ENCODE data around the gene ORM1.

ORM1 gene

DNA sequence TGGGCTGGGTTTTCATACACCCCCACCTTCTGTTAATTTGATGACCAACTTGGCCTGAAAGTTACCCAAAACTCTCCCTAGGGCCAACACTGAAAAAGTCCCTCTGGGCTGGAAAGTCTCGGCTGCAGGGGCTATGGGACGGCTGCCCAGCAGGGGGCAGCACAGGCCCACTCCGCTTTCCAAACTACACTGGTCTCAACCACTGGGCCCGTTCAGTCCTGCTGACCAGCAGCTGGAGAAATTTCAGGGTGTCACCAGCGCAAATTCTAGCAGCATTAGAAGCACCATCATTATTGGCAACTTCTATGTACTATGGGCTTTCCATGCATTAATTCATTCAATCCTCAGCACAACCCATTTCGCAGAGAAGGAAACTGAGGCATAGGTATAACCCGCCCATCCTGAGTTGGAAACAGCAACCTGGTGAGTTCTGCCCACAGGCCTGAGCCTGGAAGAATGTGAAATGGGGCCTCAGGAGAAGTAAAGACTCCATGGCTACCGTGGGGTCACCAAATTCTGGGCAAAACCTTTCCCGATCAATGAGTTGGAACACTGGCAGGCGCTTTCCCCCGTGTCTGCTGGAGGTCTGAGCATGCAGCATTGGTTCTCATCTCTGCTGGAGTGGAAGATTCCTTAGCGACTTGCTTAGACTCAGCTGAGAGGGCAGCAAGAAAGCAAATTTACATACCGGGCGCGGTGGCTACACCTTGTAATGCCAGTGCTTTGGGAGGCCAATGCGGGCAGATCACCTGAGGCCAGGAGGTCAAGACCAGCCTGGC lies 16.4 kb downstream of the ORM1 start:
- in situ Hi-C loops (cut with MboI; ENCODE audit: low sequenced_read_pairs) = no loop called here

DNA sequence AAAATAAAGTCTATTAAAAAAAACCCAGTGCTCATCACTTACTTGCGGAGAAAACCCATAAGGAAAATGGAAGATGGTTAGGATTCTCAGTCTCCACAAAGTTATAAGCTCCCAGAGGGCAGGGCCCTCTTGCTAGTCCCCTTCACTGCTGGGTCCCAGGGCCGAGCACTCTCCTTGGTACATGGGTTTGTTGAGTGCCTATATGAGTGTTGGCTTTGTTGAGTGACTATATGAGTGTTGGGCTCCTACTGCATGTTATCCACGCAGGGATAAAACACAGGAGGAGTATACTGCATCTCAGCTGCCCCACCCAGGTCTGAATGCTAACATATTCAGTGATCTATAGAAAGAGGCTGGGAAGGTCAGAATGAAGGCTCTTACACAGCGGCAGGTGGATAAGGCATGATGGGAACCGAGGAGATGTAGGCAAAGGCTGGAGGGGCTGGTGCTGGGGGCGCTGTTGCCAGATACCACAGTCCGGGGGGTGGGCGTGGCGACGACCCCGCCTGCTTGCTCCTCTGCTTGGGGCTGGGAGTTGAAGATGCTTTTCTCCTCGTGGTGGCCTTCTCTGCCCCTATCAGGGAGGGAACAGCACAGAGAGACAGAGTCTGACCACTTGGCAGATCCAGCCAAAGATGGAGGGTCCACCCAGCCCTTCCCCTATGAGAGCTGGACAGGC lies 18.4 kb downstream of the ORM1 start:
- in situ Hi-C loops (cut with MboI; ENCODE audit: low sequenced_read_pairs) = no loop called here

DNA sequence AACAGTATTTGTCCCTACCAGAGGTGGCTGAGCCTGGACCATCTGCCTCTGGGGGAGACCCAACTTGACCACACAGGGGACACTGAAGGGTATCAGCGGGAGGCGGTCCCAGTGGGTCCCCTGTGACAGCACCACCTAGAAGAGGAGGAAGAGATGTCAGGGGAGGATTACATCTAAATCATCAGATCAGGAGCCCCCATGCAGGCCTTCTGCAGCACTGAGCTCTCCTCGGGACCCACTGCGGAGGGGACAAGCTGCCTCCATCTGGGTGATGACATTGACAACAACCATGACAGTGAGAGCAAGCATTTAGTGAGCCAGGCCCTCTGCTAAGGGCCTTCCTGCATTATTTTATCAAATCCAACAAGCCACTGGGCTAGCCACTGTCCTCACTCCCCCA lies 19.1 kb downstream of the ORM1 start:
- in situ Hi-C loops (cut with MboI; ENCODE audit: low sequenced_read_pairs) = no loop called here

DNA sequence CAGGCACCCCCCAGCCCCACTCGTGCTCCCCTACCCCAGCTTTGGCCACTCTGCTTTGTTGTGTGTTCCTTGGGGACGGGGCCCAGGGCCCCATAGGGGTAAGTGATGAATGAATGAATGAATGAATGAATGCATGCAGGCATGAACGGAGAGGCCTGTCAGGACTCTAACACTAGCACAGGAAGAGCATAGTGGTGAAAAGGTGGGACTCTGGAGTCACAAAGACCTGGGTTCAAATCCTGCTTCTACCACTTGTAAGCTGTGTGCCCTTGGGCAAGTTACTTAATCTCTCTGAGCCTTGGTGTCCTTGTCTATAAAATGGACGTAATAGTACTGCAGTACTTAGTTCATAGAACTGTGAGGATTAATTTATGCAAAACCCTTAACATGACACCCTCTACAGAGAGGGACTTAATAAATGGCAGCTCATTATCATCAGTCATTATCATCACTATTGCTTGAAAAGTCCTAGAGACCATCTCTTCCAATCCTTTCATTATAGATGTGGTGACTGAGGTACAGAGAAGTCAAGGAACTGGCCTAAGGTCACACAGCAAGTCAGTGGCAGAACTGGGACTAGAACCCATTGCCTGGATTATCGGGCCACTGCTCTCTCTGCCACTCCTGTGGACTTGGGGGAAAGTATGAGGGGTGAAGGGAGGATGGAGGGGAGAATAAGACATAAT lies 20.0 kb downstream of the ORM1 start:
- in situ Hi-C loops (cut with MboI; ENCODE audit: low sequenced_read_pairs) = no loop called here

DNA sequence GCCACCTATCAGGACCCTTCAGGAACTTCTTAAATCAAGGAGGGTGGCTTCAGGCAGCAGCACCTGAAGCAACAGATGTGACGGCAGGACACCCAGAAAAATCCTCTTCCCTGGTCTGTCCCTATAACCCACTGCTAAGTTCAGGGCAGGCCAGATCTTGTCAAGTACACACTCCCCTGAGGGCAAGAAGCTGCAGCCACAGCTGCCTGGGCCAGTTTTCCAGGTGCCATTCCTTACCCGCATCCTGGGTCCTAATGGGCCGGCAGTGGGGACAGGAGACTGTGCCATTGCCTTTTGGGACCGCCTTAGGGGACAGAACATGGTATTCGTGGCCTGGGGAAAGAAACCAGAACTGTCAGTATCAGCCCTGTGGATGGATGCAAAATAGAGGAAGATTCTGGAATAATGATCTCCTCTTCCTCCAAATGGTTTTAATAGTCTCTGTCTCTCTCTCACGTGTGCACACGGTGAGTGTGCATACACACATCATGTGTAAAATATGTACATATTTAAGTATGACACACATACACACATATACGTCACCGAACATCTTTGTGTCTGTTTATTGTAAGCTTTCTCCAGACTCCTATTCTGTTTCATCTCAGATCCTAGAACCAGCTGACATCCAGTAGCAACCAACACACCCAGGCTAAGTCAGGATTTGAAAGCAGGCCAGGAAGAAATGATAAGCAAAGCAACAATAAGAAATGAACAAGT lies 20.7 kb downstream of the ORM1 start:
- in situ Hi-C loops (cut with MboI; ENCODE audit: low sequenced_read_pairs) = no loop called here

DNA sequence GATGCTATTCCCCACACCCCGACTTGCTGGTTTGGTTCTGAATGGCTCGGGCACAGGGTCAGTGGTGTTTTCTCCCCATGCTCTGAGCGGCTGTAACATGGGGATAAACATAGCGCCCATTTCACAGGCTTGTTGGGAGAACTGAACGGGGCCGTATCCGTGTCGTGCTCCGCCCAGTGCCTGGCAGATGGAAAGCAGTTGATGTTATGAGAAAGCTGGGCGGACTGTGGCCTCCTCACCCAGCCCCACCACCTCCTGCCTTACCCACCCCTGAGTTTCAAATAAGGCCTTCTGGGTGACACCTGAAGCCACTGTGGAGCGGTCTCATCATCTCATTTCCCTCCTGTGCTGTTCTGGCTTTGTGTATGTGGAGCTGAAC lies 21.3 kb downstream of the ORM1 start:
- in situ Hi-C loops (cut with MboI; ENCODE audit: low sequenced_read_pairs) = no loop called here

DNA sequence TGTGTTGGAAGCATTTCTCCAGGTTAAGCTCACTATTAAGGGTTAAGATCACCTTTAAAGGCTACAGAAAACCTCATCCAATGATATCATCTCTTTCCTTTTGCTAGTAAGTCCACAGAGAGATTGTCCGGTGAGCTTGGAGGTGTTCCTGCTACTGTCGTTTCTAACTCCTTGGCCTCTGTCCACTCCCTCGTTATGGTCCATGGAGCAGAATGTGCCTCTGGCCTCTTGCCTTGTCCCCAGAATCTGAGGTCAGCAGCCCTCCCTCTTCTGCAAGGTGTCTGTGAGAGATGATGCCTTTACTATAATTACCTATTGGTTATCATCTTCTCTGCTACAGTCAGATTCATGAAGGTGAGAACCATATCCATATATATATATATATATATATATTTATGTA lies 21.8 kb downstream of the ORM1 start:
- in situ Hi-C loops (cut with MboI; ENCODE audit: low sequenced_read_pairs) = no loop called here

DNA sequence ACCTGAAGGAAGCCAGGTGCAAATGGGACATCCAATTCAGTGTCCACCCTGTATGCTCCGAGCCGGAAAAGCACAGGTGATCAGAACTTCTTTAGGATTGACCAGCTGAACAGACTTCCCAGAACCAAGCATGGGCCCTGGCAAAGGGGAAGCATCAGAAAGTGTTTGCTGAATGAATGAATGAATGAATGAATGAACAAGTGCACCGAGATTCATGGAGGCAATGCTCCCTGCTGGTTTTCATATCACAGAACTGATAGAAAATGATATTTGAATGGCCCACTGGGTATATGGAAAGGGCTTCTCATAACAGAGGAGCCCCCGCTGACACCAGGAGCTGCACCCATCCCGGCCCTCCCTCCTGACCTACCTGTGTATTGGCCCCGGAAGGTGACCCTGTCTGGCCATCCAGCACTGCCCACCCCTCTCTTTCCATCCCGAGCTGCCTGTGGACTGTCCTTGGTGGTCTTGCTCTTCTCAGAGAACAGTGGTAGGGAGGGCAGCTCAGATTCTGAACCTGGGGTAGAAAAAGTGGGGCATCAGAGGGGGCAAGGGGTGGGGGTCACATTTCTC lies 22.7 kb downstream of the ORM1 start:
- in situ Hi-C loops (cut with MboI; ENCODE audit: low sequenced_read_pairs) = no loop called here

DNA sequence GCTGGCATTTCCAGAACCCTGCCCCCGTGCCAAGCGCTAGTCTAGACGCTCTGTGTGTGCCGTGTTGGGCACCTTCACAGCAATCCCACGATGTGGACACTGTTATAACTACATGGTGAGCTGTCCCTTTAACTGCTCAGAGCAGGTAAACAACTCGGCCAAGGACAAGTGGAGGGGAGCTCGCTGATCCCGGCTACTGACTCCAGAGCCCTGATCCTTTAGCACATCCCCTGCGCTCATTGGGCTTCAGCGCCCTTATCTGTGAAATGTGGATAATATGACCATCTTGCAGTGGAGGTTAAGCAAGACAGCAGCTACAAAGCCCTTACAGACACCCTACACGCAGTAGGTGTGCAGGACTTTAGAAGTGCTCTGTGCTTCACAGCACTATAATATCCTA lies 23.2 kb downstream of the ORM1 start:
- in situ Hi-C loops (cut with MboI; ENCODE audit: low sequenced_read_pairs) = no loop called here

DNA sequence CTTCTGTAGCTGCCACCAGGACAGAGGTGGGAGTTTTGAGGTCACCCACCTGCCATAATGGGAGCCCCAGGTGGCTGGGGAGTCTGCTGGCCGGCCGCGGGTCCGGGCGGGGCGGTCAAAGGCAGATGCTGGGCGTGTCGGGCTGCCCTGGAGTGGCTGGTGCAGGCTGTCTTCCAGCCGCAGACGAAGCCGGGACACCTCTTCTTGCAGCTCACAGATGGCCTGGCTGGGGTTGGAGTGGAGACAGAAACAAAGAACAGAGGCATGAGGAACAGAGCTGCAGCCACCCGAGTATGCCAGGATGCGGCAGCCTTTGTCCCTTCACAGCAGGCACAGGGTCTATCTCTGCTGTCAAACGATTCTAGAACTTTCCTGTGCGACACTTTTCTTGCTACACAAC lies 24.8 kb downstream of the ORM1 start:
- in situ Hi-C loops (cut with MboI; ENCODE audit: low sequenced_read_pairs) = no loop called here

DNA sequence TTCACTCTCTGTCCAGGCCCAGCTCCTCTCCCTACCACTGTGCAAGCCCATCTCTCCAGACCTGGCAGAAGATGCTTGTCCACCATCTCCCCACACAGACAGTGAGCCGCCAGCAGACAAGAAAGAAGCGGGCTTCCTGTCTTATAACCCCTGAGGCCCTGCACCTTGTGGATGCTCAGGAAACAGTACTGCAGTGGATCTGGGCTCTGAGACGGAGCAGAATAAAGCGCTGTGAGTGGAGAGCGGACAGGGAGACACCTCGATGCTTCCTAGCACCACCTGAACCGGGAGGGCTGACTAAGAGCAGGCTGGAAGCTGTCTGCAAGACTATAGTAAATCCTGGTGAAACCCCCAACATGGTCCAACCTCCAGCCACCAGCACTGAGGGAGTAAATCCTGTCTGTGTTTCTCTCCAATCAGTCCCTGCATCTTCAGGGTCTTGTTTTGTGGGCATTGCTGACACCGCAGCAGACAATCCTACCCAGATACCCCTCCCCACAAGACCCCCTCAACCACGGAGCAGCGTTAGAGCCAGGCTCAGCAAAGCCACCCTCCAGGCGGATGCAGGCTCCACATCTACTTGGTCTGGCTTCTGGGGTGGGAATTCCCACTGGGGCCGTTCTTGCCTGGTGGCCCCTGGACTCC lies 25.5 kb downstream of the ORM1 start:
- in situ Hi-C loops (cut with MboI; ENCODE audit: low sequenced_read_pairs) = no loop called here

DNA sequence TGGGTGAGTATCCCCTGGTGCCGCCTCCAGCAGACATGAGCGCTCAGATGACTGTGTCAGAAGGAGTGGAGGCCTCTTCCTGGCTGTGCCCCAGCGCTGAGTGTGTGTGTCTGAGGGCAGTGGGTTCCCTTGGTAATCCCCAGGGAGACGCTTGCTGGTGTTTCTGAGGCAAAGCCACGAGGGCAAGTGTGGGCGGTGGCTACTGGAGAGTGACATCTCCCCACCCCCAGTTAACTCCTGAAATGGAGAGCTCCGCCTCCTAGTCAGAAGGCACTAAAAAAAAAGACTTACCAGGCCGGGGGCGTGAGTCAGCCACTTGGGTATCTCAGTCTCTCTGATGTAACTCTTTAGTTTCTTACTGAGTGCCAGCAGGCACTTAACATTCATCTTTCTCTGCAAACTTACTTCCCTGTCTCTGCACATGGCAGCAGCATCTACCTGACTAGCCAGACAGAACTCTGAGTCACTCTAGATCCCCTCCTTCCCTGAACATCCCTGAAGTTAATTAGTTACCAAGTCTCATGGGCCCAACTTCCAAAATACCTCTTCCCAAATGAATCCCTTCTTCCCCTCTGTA lies 26.1 kb downstream of the ORM1 start:
- in situ Hi-C loops (cut with MboI; ENCODE audit: low sequenced_read_pairs) = no loop called here

DNA sequence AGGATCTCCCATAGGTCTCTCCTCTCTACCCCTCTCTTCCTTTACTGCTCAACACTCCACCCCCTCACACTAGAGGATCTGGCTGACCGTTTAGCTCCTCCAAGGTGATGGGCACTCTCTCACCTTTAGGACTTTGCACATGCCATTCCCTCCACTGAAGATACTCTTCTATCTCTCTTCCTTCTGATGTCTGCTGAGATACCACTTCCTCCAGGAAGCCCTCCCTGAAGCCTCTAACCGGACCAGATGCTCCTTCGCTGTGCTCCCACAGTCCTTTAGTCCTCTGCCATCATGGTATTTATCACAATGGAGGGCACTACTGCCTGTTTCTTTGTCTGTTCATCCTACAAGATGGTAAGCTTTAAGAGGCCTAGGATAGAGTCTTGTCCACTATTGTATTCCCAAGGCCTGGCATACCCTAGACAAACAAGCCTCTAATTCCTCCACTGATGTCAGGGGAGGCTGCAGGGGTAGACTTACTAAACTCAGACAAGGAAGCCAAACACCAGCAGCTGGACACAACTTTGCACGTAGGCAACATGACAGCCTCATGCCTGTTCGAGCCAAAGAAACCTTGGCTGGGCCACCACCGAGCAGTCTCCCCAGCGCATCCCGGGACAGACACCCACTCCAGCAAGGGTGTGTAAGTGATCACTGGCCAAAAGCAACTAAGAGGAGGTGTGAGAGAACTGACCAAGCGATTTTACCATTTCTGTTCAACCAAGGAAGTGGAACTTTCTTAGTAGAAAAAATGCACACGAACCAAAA lies 27.0 kb downstream of the ORM1 start:
- in situ Hi-C loops (cut with MboI; ENCODE audit: low sequenced_read_pairs) = no loop called here

DNA sequence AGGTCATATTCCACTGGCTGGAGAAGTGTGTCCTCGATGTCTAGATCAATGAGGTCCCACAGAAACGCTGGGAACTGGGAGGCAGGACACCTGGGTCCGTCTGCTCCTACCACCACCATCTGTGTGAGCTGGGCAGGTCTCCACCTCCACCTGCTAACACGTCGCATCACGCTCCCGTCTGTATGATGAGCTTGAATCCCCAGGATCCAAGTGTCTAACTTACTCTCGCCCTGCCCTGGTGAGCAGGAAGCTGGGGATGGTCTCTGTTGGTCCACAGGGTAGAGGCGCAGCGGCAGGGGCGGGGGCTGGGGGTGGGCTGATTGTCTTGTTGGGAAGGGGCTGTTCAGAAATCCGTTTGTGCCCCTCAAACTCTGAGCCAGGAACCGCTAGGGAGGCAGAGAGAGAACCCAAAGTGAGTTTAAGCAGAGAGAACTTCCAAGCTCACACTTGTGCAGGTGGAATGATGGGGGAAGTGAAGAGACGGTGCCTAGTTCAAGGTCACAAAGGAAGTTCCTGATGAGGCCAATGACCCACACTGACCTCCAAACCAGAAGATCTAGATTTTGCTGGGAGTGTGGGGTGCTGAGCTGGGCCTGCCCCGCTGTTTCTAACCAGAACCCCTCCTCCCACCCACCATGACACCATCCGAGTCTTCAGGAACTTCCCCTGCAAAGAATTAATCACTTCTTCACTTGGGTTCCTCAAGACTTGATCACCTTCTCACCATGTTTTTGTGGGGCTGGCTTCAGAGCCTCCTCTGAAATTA lies 27.9 kb downstream of the ORM1 start:
- in situ Hi-C loops (cut with MboI; ENCODE audit: low sequenced_read_pairs) = no loop called here

DNA sequence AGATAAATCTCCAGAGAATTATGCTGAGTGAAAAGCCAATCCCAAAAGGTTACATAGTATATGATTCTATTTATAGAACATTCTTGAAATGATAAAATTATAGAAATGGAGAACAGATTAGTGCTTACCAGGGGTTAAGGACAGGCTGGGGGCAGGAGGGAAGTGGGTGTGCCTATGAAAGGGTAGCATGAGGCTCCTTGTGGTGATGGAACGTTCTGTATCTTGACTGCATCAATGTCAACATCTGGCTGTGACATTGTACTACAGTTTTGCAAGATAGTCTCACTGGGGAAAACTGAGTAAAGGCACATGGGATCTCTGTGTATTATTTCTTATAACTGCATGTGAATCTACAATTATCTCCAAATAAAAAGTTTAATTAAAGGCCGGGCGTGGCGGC lies 29.0 kb downstream of the ORM1 start:
- in situ Hi-C loops (cut with MboI; ENCODE audit: low sequenced_read_pairs) = no loop called here

DNA sequence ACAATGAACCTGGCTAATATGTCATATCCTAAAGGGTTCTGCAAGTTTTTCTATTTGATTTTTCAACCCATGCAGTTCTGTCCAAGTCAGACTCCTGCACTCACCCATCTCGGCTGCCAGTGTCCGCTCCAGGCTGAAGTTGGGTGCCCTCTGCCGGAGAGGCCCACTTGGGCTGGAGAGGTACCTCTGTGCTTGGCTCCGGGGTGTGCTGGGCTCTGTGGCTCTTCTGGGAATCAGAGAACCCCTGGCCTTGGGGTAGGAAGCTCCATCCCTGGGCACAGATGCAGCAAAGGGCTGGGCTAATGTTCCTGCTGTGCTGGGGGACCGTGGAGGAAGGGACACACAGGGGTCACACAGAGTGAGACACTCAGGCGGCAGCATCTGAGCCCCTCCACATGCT lies 32.9 kb downstream of the ORM1 start:
- in situ Hi-C loops (cut with MboI; ENCODE audit: low sequenced_read_pairs) = no loop called here

DNA sequence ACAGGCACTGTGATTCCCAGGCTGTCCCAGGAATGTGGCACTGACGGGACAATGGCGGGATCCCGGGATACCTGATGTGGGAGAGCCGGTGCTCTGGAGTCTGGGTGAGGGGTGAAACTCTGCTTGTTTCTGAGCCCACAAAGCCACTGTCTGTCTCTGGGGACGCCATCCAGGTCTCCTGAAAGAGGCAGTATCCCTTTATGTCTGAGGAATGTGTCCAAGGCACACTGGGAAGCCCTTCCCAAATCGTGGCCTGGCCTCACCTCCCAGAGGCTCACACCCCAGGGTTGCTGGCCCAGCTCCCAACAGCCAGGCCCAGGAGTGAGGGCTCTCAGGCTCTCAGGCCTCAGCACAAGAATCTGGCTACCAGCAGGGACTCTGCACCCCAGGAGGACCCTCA lies 33.9 kb downstream of the ORM1 start:
- in situ Hi-C loops (cut with MboI; ENCODE audit: low sequenced_read_pairs) = no loop called here

DNA sequence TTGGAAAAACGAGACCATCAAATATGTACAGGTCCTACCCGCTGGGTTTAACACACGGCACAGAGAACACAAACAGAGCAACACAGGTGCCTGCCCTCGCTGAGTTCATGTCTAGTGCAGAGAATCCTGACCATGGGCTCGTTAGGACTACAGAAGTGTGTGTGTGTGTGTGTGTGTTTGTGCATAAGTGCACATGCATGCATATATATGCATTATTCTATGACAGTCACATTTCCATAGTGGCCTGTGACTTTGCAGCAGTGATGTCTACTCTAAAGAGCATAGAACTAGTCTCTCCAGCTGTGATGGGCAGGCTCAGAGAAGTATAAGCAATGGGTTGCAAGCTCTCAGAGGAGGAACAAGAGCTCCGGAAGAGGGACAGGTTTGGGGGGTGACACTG lies 34.5 kb downstream of the ORM1 start:
- in situ Hi-C loops (cut with MboI; ENCODE audit: low sequenced_read_pairs) = no loop called here

DNA sequence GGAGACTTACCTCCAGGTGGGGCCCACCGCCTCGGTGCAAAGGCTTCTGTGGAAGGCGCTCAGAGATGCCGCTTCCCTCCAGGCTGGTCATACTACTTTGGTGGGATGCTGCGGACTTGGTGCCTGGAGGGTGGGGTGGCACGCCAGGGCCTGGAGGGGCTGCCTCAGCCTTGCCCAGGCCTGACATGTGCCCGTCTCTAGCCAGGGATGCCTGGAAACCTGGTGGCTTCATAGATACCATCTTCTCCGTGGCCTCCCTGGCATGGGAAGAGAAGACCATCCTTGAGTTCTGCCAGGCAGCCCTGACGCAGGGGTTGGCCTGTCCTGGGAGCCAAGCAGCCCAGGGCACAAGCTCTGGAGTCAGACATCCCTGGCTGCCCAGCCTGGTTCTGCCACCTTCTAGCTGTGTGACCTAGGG lies 35.0 kb downstream of the ORM1 start:
- in situ Hi-C loops (cut with MboI; ENCODE audit: low sequenced_read_pairs) = no loop called here
